GM12878 (cell line): ENCODE measurements around the gene PAQR5. TPM values are rescaled to one million over a fixed set of nuclear protein-coding genes. Genes with fewer than 3 reads are reported as not detected.

ENCODE experiments used
- ATAC-seq: fragments of 200-7000 bp; cut with Tn5 transposase; 3 replicates; pipeline ENCODE4 v1.9.1; 2020; ENCODE audit warnings: mild to moderate bottlenecking, moderate library complexity
- BruUV-seq: library from RNA; stranded (reverse); fragments of 400-500 nt; replicated peaks from 2 replicates; lab custom pipeline; 2021; lab: Mats Ljungman, UMichigan
- CTCF ChIA-PET: fragments of 300-600 bp; sonication (Branson Sonifier 250); formaldehyde crosslinking; extraction: SDS; loops from one replicate; lab custom pipeline; 2021; ENCODE audit warnings: inconsistent platforms; lab: Yijun Ruan, JAX
- POLR2A ChIA-PET: fragments of 350-600 bp; formaldehyde crosslinking; extraction: SDS; loops from one replicate; lab custom pipeline; 2021; ENCODE audit warnings: inconsistent platforms; lab: Charles Lee
- RAD21 ChIA-PET: fragments of 300-600 bp; sonication (Branson Sonifier 250); formaldehyde crosslinking; loops from one replicate; lab custom pipeline; 2023; ENCODE audit warnings: antibody characterized with exemption; ENCODE audit not compliant: unreplicated experiment; lab: Charles Lee
- SMC1A ChIA-PET: fragments of 300-600 bp; sonication (Branson Sonifier 250); formaldehyde crosslinking; loops from one replicate; lab custom pipeline; 2023; ENCODE audit not compliant: unreplicated experiment, uncharacterized antibody; lab: Charles Lee
- DNase-seq: peaks from one replicate; pipeline ENCODE4 v3.0.0-alpha.2; 2011; ENCODE audit warnings: low read depth, low spot score
- FAIRE-seq: peaks from 3 replicates; lab custom pipeline; 2011; peaks lifted over from hg19 to GRCh38; lab: Jason Lieb, UNC
- H2AFZ ChIP-seq: 2 replicates; pipeline ENCODE4 v1.6.0; 2011; ENCODE audit warnings: low read depth, low read length, control low read depth; ENCODE audit not compliant: control insufficient read depth
- H3K27ac ChIP-seq: 2 replicates; pipeline ENCODE4 v1.5.1; 2011; ENCODE audit warnings: control low read depth; ENCODE audit not compliant: control insufficient read depth, insufficient read depth
- H3K27me3 ChIP-seq, 2 experiments: replicated peaks in 1 of 2; 2 replicates each; pipeline versions ENCODE4 v1.6.0 to v1.6.1; 2011; ENCODE audit warnings: low read length in 1 of 2; ENCODE audit not compliant: control insufficient read depth in 2 of 2, insufficient read depth in 2 of 2
- H3K36me3 ChIP-seq, 2 experiments: 2 replicates each; pipeline ENCODE4 v1.5.1; 2011; ENCODE audit warnings: low read length in 1 of 2; ENCODE audit not compliant: control insufficient read depth in 2 of 2, insufficient read depth in 2 of 2
- H3K4me1 ChIP-seq: 2 replicates; pipeline ENCODE4 v1.6.1; 2011; ENCODE audit warnings: mild to moderate bottlenecking, low read length, moderate library complexity, mixed read lengths; ENCODE audit not compliant: control insufficient read depth, insufficient read depth
- H3K4me2 ChIP-seq: 2 replicates; pipeline ENCODE4 v1.6.0; 2011; ENCODE audit warnings: control low read depth; ENCODE audit not compliant: control insufficient read depth, insufficient read depth
- H3K4me3 ChIP-seq: fragments of 200-600 bp; sonication (generic); 2 replicates; pipeline ENCODE4 v1.5.1; 2016
- H3K79me2 ChIP-seq: 2 replicates; pipeline ENCODE4 v1.6.0; 2011; ENCODE audit warnings: low read length; ENCODE audit not compliant: control insufficient read depth, insufficient read depth
- H3K9ac ChIP-seq: 2 replicates; pipeline ENCODE4 v1.8.0; 2011; ENCODE audit warnings: low read length, control low read depth, mixed read lengths; ENCODE audit not compliant: control insufficient read depth, insufficient read depth
- H3K9me3 ChIP-seq: replicated peaks from 3 replicates; pipeline ENCODE4 v1.5.1; 2011; ENCODE audit warnings: mild to moderate bottlenecking, low read length; ENCODE audit not compliant: control insufficient read depth, insufficient read depth
- H4K20me1 ChIP-seq: 2 replicates; pipeline ENCODE4 v1.6.0; 2011; ENCODE audit not compliant: control insufficient read depth, insufficient read depth
- BCL11A ChIP-seq: IDR thresholded peaks from 2 replicates; pipeline ENCODE4 v1.6.1; 2011; ENCODE audit warnings: low read depth, low read length
- BRCA1 ChIP-seq: IDR thresholded peaks from 2 replicates; pipeline ENCODE4 v1.6.1; 2011; ENCODE audit warnings: low read depth, low read length, improper control_type of control experiment
- CBX5 ChIP-seq: sonication (generic); IDR thresholded peaks from 2 replicates; pipeline ENCODE4 v1.6.1; 2016; ENCODE audit warnings: low read depth, moderate library complexity, mild to moderate bottlenecking, inconsistent platforms
- CREB1 ChIP-seq: IDR thresholded peaks from 2 replicates; pipeline ENCODE4 v1.6.1; 2012; ENCODE audit warnings: low read depth, mild to moderate bottlenecking, inconsistent platforms
- HDAC6 ChIP-seq: fragments of 200-600 bp; sonication (generic); IDR thresholded peaks from one replicate; pipeline ENCODE4 v1.8.0; 2017; ENCODE audit warnings: antibody characterized with exemption; ENCODE audit not compliant: unreplicated experiment
- IRF5 ChIP-seq: fragments of 450-650 bp; IDR thresholded peaks from 2 replicates; pipeline ENCODE4 v1.6.1; 2017; ENCODE audit warnings: borderline replicate concordance
- NRF1 ChIP-seq: conservative IDR thresholded peaks from 2 replicates; pipeline ENCODE4 v1.6.1; 2011; ENCODE audit warnings: mild to moderate bottlenecking, low read depth, low read length, improper control_type of control experiment
- PKNOX1 ChIP-seq: fragments of 450-650 bp; IDR thresholded peaks from 2 replicates; pipeline ENCODE4 v1.6.1; 2016; ENCODE audit warnings: mild to moderate bottlenecking
- RFX5 ChIP-seq: IDR thresholded peaks from 2 replicates; pipeline ENCODE4 v1.6.1; 2011; ENCODE audit warnings: low read depth, low read length, improper control_type of control experiment
- RUNX3 ChIP-seq: IDR thresholded peaks from 2 replicates; pipeline ENCODE4 v1.6.1; 2012; ENCODE audit warnings: low read length, inconsistent platforms
- SMAD5 ChIP-seq: IDR thresholded peaks from 2 replicates; pipeline ENCODE4 v1.6.1; 2016; ENCODE audit warnings: antibody characterized with exemption, low read depth
- SP1 ChIP-seq: IDR thresholded peaks from one replicate; pipeline ENCODE4 v1.6.1; 2011; ENCODE audit warnings: low read depth, low read length
- SREBF1 ChIP-seq: IDR thresholded peaks from 2 replicates; pipeline ENCODE4 v1.6.1; 2012; ENCODE audit warnings: mild to moderate bottlenecking, low read length
- SREBF2 ChIP-seq: IDR thresholded peaks from 2 replicates; pipeline ENCODE4 v1.6.1; 2012; ENCODE audit warnings: mild to moderate bottlenecking, low read length
- TBL1XR1 ChIP-seq: IDR thresholded peaks from 2 replicates; pipeline ENCODE4 v1.6.1; 2012; ENCODE audit warnings: low read depth, low read length, improper control_type of control experiment
- TCF12 ChIP-seq: IDR thresholded peaks from 2 replicates; pipeline ENCODE4 v1.6.1; 2011; ENCODE audit warnings: low read depth, mild to moderate bottlenecking, low read length
- ZBTB4 ChIP-seq: fragments of 450-650 bp; formaldehyde crosslinking; IDR thresholded peaks from 2 replicates; pipeline ENCODE4 v1.4.0; 2022; ENCODE audit warnings: mild to moderate bottlenecking, moderate library complexity
- ZNF217 ChIP-seq: fragments of 450-650 bp; IDR thresholded peaks from 2 replicates; pipeline ENCODE4 v1.6.1; 2017; ENCODE audit warnings: antibody characterized with exemption, mild to moderate bottlenecking
- WGBS: methylation state at CpG from one replicate; pipeline ENCODE4 v1.1.6; 2016; ENCODE audit warnings: low lambda C conversion rate; ENCODE audit not compliant: insufficient replicate concordance, insufficient coverage; ENCODE audit errors: missing lambda C conversion rate; 5-methylcytosine and 5-hydroxymethylcytosine counted together
- in situ Hi-C: fragments of 300-500 bp; cut with MboI; formaldehyde crosslinking; loops from 9 replicates; pipeline ENCODE4 v1.14.3; 2018; ENCODE audit warnings: mixed read lengths
- intact Hi-C: fragments of 100-400 bp; cut with micrococcal nuclease; formaldehyde crosslinking; loops from one replicate; pipeline ENCODE4 v1.14.2; 2022; ENCODE audit not compliant: unreplicated experiment
- polyA plus RNA-seq, 11 experiments: library from polyadenylated mRNA; depleted of rRNA in 4 of 11; unstranded in 6 of 11; stranded (reverse) in 5 of 11; fragments of >200 nt; fragmentation: Nextera tagmentation in 4 of 11; fragmentation: Illumina TruSeq in 1 of 11; extraction: Ambion mirVana in 4 of 11; extraction: Trizol in 1 of 11; gene quantifications; 1 replicate in 1 of 11; 2 replicates in 10 of 11; pipeline versions ENCODE4 v1.2.1 to v1.2.3, GENCODE V29; 2011 to 2016; ENCODE audit warnings: inconsistent platforms in 2 of 11, missing spikeins in 2 of 11, low read depth in 1 of 11
- total RNA-seq, 4 experiments: library from RNA; depleted of rRNA in 3 of 4; stranded (reverse); fragments of >200 nt in 3 of 4; fragmentation: Illumina TruSeq in 1 of 4; extraction: Trizol in 1 of 4; gene quantifications; 2 replicates each; pipeline versions ENCODE4 v1.2.1 to v1.2.3, GENCODE V29; 2013 to 2021

The PAQR5 gene
- total and polyA plus RNA-seq, 10 of the 15 experiments (the other 5 are each of a cell fraction or from before 2014, with no cell fraction given) = 0.02 to 0.03 TPM; not detected in 8

- H3K4me3 ChIP-seq = no peak overlapping the region
- RAD21 ChIA-PET = no interaction called here
- DNase-seq (no peak), ATAC-seq (no peak), FAIRE-seq (no peak)
- intact Hi-C loops (no loop called here), in situ Hi-C loops (no loop called here)
- H3K9ac ChIP-seq = no peak overlapping the region
- POLR2A ChIA-PET = no interaction called here
- CTCF ChIA-PET = interaction anchor here (1.7 kb wide), 1 partner anchor 44 kb away, joined by 3 read pairs; no protein-coding TSS in a partner anchor
- H3K27me3 ChIP-seq = no peaks in the 10 kb centered on the region
- no TSS peak for BruUV-seq
- H3K27ac ChIP-seq = no peak overlapping the region
- no peak overlapping the region for H3K4me2 ChIP-seq
- 28% methylated on average over 9 of the region's 9 CpGs for WGBS
- no peaks in the 10 kb centered on the region for H3K36me3 ChIP-seq
- H3K79me2 ChIP-seq = no peaks in the 10 kb centered on the region
- H3K4me1 ChIP-seq = no peaks in the 10 kb centered on the region
- H3K9me3 ChIP-seq = no peaks in the 10 kb centered on the region
- SMC1A ChIA-PET = interaction anchor here (1.1 kb wide), 1 partner anchor 172 kb away, joined by 3 read pairs; no protein-coding TSS in a partner anchor
- no peaks in the 10 kb centered on the region for H4K20me1 ChIP-seq
- H2AFZ ChIP-seq = no peak overlapping the region
- no peak for TF ChIP-seq TCF12
- no peak for TF ChIP-seq CREB1
- no peak for TF ChIP-seq ZBTB4 (CRISPR knock-in tag)
- no peak for TF ChIP-seq HDAC6
- TF ChIP-seq RUNX3 = no peak
- no peak for TF ChIP-seq CBX5
- TF ChIP-seq SP1 = no peak
- TF ChIP-seq BCL11A = no peak
- TF ChIP-seq ZNF217 = no peak
- TF ChIP-seq SREBF1 = no peak
- TF ChIP-seq BRCA1 = no peak
- TF ChIP-seq RFX5 = no peak
- no peak for TF ChIP-seq IRF5
- no peak for TF ChIP-seq SMAD5
- no peak for TF ChIP-seq TBL1XR1
- no peak for TF ChIP-seq NRF1
- no peak for TF ChIP-seq PKNOX1
- TF ChIP-seq SREBF2 = no peak
Measured at GRCh38 chr15:69275933-69276560, 22.7 kb upstream of the PAQR5 start.
